ENCODE data around the gene MRPS24. TPM values are rescaled to one million over a fixed set of nuclear protein-coding genes. Genes with fewer than 3 reads are reported as not detected.
"Not testable (repeated sequence)": the region's sequence is repeated elsewhere in the genome, so short reads cannot be mapped to it uniquely, and the experiment has no call there.

Gene MRPS24
- total RNA-seq, 1 donor from 2014 or later = 93.9 TPM

DNA sequence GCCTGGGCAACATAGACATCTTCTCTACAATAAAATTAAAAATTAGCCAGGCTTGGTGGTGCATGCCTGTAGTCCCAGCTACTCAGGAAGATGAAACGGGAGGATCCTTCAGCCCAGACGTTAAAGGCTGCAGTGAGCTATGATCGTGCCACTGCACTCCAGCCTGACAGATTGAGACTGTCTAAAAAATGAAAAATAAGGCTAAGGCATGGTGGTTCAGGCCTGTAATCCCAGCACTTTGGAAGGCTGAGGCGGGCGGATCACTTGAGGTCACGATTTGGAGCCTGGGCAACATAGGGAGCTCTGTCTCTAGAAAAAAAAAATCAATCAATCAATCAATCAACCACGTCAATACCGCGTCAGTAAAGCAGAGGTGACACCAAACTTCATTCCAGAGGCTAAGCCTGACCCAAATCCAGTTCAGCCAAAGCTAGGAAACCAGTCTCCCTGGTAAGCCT is 31.1 kb downstream of the MRPS24 start:
- H4K20me1 ChIP-seq (ENCODE audit: insufficient read depth, low read length) = no peaks in the 10 kb centered on the region
- no peaks in the 10 kb centered on the region for H3K79me2 ChIP-seq (ENCODE audit: insufficient read depth, low read length)
- no peaks in the 10 kb centered on the region for H3K27me3 ChIP-seq (ENCODE audit: insufficient read depth, low read length)
- peak overlapping the region; percentile 92 for H2AFZ ChIP-seq (ENCODE audit: low read depth, low read length)
- peaks cover 11% of the 10 kb centered on the region for H3K9me3 Mint-ChIP-seq (ENCODE audit: unreplicated experiment)
- H3K4me3 Mint-ChIP-seq (ENCODE audit: unreplicated experiment) = no peak overlapping the region
- H3K9me3 ChIP-seq (ENCODE audit: insufficient read depth, low read depth, low read length) = peaks cover 3% of the 10 kb centered on the region
- no peak overlapping the region for H3K27ac ChIP-seq (ENCODE audit: low read depth, low read length)
- DNase-seq (ENCODE audit: low read depth) (no peak), FAIRE-seq (no peak)
- H3K4me1 Mint-ChIP-seq (ENCODE audit: low read depth, unreplicated experiment) = no peaks in the 10 kb centered on the region
- TF ChIP-seq, protein P1, sequence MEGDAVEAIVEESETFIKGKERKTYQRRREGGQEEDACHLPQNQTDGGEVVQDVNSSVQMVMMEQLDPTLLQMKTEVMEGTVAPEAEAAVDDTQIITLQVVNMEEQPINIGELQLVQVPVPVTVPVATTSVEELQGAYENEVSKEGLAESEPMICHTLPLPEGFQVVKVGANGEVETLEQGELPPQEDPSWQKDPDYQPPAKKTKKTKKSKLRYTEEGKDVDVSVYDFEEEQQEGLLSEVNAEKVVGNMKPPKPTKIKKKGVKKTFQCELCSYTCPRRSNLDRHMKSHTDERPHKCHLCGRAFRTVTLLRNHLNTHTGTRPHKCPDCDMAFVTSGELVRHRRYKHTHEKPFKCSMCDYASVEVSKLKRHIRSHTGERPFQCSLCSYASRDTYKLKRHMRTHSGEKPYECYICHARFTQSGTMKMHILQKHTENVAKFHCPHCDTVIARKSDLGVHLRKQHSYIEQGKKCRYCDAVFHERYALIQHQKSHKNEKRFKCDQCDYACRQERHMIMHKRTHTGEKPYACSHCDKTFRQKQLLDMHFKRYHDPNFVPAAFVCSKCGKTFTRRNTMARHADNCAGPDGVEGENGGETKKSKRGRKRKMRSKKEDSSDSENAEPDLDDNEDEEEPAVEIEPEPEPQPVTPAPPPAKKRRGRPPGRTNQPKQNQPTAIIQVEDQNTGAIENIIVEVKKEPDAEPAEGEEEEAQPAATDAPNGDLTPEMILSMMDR (IDR thresholded peaks at IDR 0.05; ENCODE audit: insufficient read depth, low read depth, low read length) = no peak
- no peak for TF ChIP-seq EZH2 (IDR thresholded peaks at IDR 0.05; ENCODE audit: insufficient read depth, low read length)
- H3K27ac Mint-ChIP-seq (ENCODE audit: unreplicated experiment) = no peak overlapping the region
- H3K27me3 Mint-ChIP-seq (ENCODE audit: low read depth, unreplicated experiment) = no peaks in the 10 kb centered on the region
- peak overlapping the region; percentile 83 for H3K4me2 ChIP-seq (ENCODE audit: low read length)
- no peaks in the 10 kb centered on the region for H3K4me1 ChIP-seq (ENCODE audit: insufficient read depth, low read length)
- no peaks in the 10 kb centered on the region for H3K36me3 Mint-ChIP-seq (ENCODE audit: low read depth, unreplicated experiment)
- no peak overlapping the region for H3K4me3 ChIP-seq (ENCODE audit: insufficient read depth, low read depth, low read length)
- peak overlapping the region; percentile 69 for H3K9ac ChIP-seq (ENCODE audit: low read length)
- H3K36me3 ChIP-seq (ENCODE audit: insufficient read depth, low read length) = no peaks in the 10 kb centered on the region

DNA sequence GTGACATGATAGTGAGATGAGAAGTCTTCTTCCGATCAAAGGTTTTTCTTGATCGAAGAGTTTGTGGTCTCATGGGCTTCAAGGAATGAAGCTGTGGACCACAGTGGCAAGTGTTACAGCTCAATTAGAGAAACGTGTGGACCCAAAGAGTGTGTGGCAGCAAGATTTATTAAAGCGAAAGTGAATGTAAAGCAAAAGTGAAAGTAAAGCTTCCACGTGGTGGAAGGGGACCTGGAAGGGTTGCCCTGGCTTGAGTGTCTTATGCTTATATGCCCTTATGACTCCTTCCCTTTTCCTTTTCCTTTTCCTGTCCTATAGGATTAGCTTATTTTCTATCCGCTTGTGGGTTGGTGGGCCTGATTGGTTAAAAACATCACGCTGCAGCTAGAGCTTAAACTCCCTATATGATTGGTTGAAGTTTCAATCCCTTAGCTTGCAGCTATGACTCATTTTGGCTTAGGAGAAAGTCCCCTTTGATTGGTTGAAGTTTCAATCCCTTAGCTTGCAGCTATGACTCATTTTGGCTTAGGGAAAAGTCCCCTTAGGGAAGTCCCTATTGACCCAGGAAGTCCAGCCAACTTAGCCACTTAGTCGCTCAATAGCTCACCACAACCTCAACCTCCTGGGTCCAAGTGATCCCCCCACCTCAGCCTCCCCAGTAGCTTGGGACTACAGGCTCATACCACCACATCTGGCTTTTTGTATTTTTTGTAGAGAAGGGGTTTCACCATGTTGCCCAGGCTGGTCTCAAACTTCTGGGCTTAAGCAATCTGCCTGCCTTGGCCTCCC is 34.7 kb downstream of the MRPS24 start:
- H3K4me3 ChIP-seq (ENCODE audit: insufficient read depth, low read depth, low read length) = no peak overlapping the region
- Mint-ChIP-seq H3K27me3 (ENCODE audit: low read depth, unreplicated experiment) (no peaks in the 10 kb centered on the region), H3K4me3 (ENCODE audit: unreplicated experiment) (no peak overlapping the region), H3K4me1 (ENCODE audit: low read depth, unreplicated experiment) (no peaks in the 10 kb centered on the region), H3K9me3 (ENCODE audit: unreplicated experiment) (peaks cover 17% of the 10 kb centered on the region), H3K27ac (ENCODE audit: unreplicated experiment) (no peak overlapping the region), H3K36me3 (ENCODE audit: low read depth, unreplicated experiment) (no peaks in the 10 kb centered on the region)
- FAIRE-seq = no peak
- H4K20me1 ChIP-seq (ENCODE audit: insufficient read depth, low read length) = no peaks in the 10 kb centered on the region
- no peak overlapping the region for H3K4me2 ChIP-seq (ENCODE audit: low read length)
- H2AFZ ChIP-seq (ENCODE audit: low read depth, low read length) = no peak overlapping the region
- TF ChIP-seq, protein P1 (IDR thresholded peaks at IDR 0.05; ENCODE audit: insufficient read depth, low read depth, low read length) = no peak
- no peak for TF ChIP-seq EZH2 (IDR thresholded peaks at IDR 0.05; ENCODE audit: insufficient read depth, low read length)
- H3K36me3 ChIP-seq (ENCODE audit: insufficient read depth, low read length) = no peaks in the 10 kb centered on the region
- H3K27me3 ChIP-seq (ENCODE audit: insufficient read depth, low read length) = no peaks in the 10 kb centered on the region
- H3K27ac ChIP-seq (ENCODE audit: low read depth, low read length) = no peak overlapping the region
- no peaks in the 10 kb centered on the region for H3K4me1 ChIP-seq (ENCODE audit: insufficient read depth, low read length)
- peaks cover 3% of the 10 kb centered on the region for H3K9me3 ChIP-seq (ENCODE audit: insufficient read depth, low read depth, low read length)
- no peak overlapping the region for H3K9ac ChIP-seq (ENCODE audit: low read length)
- no peaks in the 10 kb centered on the region for H3K79me2 ChIP-seq (ENCODE audit: insufficient read depth, low read length)
- peak; percentile 10 for DNase-seq (ENCODE audit: low read depth)

DNA sequence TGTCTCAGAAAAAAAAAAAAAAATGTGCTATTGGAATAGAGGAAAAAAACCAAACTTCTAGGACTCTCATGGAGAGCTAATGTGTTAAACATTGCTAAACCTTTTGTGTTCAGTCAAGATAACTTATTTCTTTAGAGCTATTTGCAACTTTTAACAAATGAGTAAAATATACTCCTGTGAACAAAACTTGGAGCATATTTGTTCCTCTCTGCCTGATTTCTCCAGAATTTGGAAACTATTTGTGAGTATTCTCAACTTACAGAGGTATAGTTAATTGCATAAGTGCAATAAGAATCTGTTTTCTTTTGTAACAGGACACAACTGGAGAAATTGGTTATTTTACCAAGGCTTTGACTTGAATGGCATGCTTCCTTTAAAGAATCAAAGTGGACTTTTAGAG is 38.4 kb downstream of the MRPS24 start:
- H3K27ac Mint-ChIP-seq (ENCODE audit: unreplicated experiment); H2AFZ ChIP-seq (ENCODE audit: low read depth, low read length); H3K27ac ChIP-seq (ENCODE audit: low read depth, low read length); H3K36me3 ChIP-seq (ENCODE audit: insufficient read depth, low read length); H3K4me1 ChIP-seq (ENCODE audit: insufficient read depth, low read length); FAIRE-seq; H3K79me2 ChIP-seq (ENCODE audit: insufficient read depth, low read length); H3K4me2 ChIP-seq (ENCODE audit: low read length); DNase-seq (ENCODE audit: low read depth); H4K20me1 ChIP-seq (ENCODE audit: insufficient read depth, low read length); H3K9me3 ChIP-seq (ENCODE audit: insufficient read depth, low read depth, low read length); H3K4me1 Mint-ChIP-seq (ENCODE audit: low read depth, unreplicated experiment); H3K9ac ChIP-seq (ENCODE audit: low read length); H3K4me3 Mint-ChIP-seq (ENCODE audit: unreplicated experiment); H3K36me3 Mint-ChIP-seq (ENCODE audit: low read depth, unreplicated experiment); H3K27me3 Mint-ChIP-seq (ENCODE audit: low read depth, unreplicated experiment); H3K4me3 ChIP-seq (ENCODE audit: insufficient read depth, low read depth, low read length): not testable (repeated sequence)
- H3K27me3 ChIP-seq (ENCODE audit: insufficient read depth, low read length) = peaks cover 11% of the 10 kb centered on the region
- H3K9me3 Mint-ChIP-seq (ENCODE audit: unreplicated experiment) = peaks cover 20% of the 10 kb centered on the region
